Fibroblast of skin of left quadriceps (primary cell): Measurements from ENCODE around the gene BICDL1.
"Not testable (repeated sequence)": the region's sequence is repeated elsewhere in the genome, so short reads cannot be mapped to it uniquely, and the experiment has no call there.

Source experiments
- DNase-seq, 2 experiments: peaks; one replicate each; pipeline ENCODE4 v3.0.0-alpha.2; 2013; ENCODE audit warnings: low read depth in 2 of 2

BICDL1 gene

DNA sequence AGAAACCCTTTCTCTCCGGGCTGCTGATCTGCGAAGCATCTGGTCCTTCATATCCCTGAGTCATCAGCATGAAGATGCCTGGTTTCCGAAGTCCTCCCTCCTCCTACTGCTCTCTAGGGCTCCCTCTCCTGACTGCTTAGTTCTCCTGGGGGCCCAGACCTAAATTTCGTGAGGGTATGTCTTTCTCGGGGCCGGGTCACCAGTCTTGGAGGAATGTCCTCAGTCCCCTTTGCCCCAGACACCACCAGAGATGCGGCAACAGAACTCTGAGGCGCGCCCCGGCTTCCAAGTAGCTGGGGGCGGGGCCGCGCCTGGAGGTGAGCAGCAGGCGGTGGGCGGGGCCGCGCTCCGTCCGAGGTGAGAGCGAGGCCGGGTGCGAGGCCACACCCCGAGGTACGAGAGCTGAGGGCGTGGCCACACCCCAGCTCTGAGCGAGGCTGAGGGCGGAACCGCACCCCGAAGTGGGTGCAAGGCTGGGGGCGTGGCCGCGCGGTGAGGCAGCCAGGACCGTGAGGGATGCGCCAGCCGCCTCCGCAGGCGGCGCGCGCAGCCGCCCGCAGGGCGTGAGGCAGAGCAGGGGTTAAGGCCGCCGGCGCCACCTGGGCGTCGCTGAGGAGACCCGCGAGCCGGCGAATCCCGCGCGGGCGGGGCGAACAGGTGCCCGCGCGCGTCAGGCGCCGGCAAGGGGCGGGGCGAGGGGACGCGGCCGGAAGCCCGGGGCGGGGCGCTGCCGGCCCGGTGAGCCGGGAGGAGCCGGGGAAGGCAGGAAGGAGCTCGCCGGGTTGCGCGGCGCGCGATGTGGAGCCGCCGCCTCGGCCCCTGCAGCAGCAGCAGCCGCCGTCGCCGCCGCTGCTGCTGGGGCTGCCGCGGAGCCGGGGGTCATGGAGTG is at the start of gene BICDL1:
TSS of gene BICDL1 (plus strand) at position 765 of the 889 bp plus-strand sequence. CDS start 633 bp downstream, outside the sequence.
- DNase-seq = peak in 1 of 2 experiments; percentile 4

DNA sequence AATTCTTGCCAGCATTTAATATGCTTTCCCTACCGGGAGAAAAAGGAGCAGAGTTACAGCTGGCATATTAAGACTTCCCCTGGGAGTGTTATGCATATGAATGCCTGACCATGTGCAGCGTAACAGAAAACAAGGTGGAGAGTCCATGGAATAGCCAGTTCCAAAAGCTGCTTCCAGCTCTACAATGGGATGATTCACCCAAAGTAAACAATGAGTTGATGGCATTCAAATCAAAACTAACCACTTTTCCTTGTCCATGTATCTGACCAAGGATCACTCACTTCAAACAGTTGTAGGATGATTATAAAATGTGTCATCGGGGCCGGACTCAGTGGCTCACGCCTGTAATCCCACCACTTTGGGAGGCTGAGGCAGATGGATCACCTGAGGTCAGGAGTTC is 48.1 kb upstream of the BICDL1 start:
- peak in 1 of 2 experiments; percentile 2 for DNase-seq

GRCh38 chr12:119942386-119942785 is 46.6 kb upstream of the BICDL1 start:
- DNase-seq = no peak

- no peak for DNase-seq
These were observed 42.8 kb upstream of the BICDL1 start for GRCh38 chr12:119946213-119946612.

- DNase-seq = no peak
These were observed 39.9 kb upstream of the BICDL1 start for GRCh38 chr12:119949145-119949544.

DNA sequence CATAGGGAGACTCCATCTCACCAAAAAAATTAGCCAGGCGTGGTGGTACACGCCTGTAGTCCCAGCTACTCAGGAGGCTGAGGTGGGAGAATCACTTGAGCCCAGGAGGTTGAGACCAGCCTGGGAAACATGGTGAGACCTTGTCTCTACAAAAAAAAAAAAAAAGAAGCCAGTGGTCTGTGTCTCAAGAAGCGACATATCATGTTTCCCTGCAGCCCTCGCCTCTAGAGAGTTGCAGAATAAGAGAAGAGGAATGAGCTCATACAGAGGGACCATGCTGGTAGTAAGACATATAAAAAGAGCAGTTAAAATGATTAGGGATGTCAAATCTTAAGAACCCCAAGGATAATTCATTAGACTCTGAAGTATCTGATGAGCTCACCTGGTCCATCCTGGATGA is 39.4 kb upstream of the BICDL1 start:
- DNase-seq = no peak

GRCh38 chr12:119956047-119956446 is 33.0 kb upstream of the BICDL1 start:
- no peak for DNase-seq

DNA sequence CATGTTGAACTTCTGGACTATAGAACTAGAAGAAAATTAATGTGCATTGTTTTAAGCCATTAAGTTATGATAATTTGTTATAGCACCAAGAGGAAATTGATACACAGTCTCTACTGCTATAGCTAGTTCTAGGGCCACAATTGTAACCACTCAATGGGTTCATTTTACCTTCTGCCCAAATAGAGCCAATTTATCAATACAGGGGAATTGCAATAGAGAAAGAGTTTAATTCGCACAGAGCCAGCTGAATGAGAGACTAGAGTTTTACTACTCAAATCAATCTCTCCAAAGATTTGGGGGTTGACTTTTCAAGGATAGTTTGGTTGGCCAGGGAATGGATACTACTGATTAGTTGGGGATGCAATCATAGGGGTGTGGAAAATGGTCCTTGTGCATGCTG is 31.9 kb upstream of the BICDL1 start:
- DNase-seq = no peak

DNA sequence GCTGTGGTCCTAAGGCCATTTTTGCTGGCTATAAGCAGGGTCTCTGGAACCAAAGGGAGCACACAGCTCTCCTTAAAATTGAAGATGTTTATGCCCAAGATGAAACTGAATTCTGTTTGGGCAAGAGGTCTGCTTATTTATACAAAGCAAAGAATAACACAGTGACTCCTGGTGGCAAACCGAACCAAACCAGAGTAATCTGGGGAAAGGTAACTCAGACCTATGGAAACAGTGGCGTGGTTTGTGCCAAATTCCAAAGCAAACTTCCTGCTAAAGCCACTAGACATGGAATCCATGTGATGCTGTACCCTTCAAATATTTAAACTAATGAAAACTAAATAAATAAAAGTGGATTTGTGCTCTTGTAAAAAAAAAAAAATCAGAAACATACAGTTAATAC is 29.6 kb upstream of the BICDL1 start:
- no peak for DNase-seq

DNA sequence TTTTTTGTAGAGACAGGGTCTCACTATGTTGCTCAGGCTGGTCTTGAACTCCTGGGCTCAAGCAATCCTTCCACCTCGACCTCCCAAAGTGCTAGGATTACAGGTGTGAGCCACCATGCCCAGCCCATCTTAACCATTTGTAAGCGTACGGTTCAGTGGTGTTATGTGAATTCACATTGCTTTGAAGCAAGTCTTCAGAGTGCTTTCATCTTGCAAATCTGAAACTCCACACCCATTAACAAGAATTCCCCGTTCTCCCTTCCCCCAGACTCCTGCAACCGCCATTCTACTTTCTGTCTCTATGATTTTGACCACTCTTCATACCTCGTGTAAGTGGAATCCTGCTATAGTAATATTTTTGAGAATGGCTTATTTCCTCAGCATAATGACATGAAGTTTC is 24.9 kb upstream of the BICDL1 start:
- DNase-seq = no peak

- DNase-seq = no peak
These were observed 24.1 kb upstream of the BICDL1 start for GRCh38 chr12:119964929-119965328.

GRCh38 chr12:119980242-119980641 is 8.8 kb upstream of the BICDL1 start:
- no peak for DNase-seq

DNA sequence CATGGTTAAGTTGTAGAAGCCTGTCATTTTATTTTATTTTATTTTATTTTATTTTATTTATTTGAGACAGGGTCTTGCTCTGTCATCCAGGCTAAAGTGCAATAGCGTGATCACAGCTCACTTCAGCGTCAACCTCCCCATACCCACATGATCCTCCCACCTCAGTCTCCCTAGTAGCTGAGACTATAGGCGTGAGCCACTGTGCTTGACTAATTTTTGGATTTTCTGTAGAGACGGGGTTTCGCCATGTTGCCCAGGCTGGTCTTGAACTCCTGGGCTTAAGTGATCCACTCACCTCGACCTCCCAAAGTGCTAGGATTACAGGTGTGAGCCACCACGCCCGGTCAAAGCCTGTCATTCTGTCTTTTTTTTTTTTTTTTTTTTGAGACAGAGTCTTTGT is 8.3 kb upstream of the BICDL1 start:
- DNase-seq = not testable (repeated sequence)

- DNase-seq = no peak
These were observed 310 bp downstream of the BICDL1 start for GRCh38 chr12:119989361-119989730.

DNA sequence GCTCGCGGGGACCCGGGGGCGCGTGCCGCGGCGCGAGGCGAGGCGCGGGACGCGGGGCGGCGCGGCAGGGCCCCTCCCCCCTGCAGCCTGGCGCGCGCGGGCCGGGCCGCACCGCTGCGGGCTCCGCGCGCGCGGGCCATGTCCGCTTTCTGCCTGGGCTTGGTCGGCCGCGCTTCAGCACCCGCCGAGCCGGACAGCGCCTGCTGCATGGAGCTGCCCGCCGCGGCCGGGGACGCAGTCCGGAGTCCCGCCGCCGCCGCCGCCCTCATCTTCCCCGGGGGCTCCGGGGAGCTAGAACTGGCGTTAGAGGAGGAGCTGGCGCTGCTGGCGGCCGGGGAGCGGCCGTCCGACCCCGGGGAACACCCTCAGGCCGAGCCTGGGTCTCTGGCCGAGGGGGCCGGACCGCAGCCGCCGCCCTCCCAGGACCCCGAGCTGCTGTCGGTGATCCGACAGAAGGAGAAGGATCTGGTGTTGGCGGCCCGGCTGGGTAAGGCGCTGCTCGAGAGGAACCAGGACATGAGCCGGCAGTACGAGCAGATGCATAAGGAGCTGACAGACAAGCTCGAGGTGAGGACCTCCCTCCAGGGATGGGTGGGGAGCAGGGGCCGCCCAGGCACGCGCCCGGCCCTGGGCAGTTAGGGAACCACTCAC is 820 bp downstream of the BICDL1 start:
- peak; percentile 17 to 22 for DNase-seq

DNA sequence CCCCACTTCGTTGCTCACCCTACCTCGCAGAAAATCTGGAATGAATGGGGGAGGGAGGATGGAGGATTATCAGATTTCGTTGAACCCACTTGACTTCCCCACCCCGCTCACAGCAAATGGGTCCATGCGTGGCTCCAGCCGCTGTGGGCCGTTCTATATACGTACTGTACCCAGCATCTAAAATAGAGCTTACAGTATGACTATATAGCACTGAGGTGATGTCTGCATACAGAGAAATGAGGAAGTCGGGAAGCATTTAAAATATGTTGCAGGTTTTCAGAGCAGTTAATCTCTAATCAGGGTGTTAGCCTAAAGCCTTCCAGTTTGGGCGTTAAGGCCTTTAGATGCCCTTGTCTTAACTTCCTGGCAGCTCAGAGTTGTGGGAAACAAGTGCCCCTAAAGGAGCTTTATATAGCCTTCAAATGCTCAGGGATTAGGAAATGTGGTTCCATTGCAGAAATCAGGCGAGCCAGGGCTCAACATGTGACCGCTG is 1.4 kb downstream of the BICDL1 start:
- DNase-seq = no peak

GRCh38 chr12:119992129-119992705 is 3.2 kb downstream of the BICDL1 start:
- DNase-seq = no peak

GRCh38 chr12:119994892-119995658 is 6.0 kb downstream of the BICDL1 start:
- DNase-seq = no peak

GRCh38 chr12:119996417-119996816 is 7.4 kb downstream of the BICDL1 start:
- DNase-seq = no peak

DNA sequence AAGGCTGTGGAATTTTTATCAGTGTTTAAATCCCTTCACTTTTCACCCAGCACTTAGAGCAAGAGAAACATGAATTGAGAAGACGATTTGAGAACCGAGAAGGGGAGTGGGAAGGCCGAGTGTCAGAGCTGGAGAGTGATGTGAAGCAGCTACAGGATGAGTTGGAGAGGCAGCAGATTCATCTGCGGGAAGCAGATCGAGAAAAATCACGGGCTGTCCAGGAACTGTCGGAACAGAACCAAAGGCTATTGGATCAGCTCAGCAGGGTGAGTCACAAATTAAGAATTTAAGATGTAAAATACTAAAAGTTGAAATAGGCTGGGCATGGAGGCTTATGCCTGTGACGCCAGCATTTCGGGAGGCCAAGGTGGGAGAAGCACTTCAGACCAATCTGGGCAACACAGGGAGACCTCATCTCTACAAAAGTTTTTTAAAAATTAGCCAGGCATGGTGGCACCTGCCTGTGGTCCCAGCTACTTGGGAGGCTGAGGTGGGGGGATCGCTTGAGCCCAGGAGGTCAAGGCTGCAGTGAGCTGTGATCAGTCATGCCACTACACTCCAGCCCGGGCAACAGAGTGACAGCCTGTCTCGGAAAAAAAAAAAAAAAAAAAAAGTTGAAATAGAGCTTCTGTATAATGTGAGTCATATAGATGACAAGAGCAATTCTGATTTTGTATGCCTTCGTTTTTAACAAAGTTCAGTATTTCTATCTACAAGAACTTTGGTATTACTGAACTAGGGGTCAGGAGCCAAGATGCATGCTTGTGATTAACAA is 9.6 kb downstream of the BICDL1 start:
- DNase-seq = no peak

- no peak for DNase-seq
These were observed 11.5 kb downstream of the BICDL1 start for GRCh38 chr12:120000556-120000955.
